OCI-LY7 (cell line): Measurements from ENCODE around the gene BSCL2. TPM values are rescaled to one million over a fixed set of nuclear protein-coding genes. Genes with fewer than 3 reads are reported as not detected.
"Not testable (repeated sequence)": the region's sequence is repeated elsewhere in the genome, so short reads cannot be mapped to it uniquely, and the experiment has no call there.

Experiments used
- BruUV-seq: library from RNA; stranded (reverse); fragments of 400-500 nt; replicated peaks from 2 replicates; lab custom pipeline; 2021; lab: Mats Ljungman, UMichigan
- CTCF ChIA-PET: fragments of 300-600 bp; sonication (Branson Sonifier 250); formaldehyde crosslinking; loops from one replicate; lab custom pipeline; 2022; ENCODE audit warnings: antibody characterized with exemption; ENCODE audit not compliant: unreplicated experiment; lab: Charles Lee
- POLR2A ChIA-PET: fragments of 300-600 bp; sonication (Branson Sonifier 250); formaldehyde crosslinking; loops from one replicate; lab custom pipeline; 2022; ENCODE audit warnings: antibody characterized with exemption; lab: Charles Lee
- DNase-seq: peaks from one replicate; pipeline ENCODE4 v3.0.0-alpha.2; 2015; ENCODE audit warnings: low spot score
- H2AFZ ChIP-seq: fragments of 200-600 bp; sonication (generic), shearing (Covaris generic); 2 replicates; pipeline ENCODE4 v1.6.1; 2014; ENCODE audit warnings: mild to moderate bottlenecking, antibody characterized with exemption, low read length, moderate library complexity
- H3K27ac ChIP-seq: fragments of 200-600 bp; sonication (generic); 2 replicates; pipeline ENCODE4 v1.5.1; 2014; ENCODE audit warnings: mixed run types, low read depth, mild to moderate bottlenecking, moderate library complexity, low read length, inconsistent platforms; ENCODE audit not compliant: poor library complexity, severe bottlenecking
- H3K36me3 ChIP-seq: fragments of 200-600 bp; sonication (generic); 2 replicates; pipeline ENCODE4 v1.6.1; 2014; ENCODE audit warnings: mild to moderate bottlenecking, antibody characterized with exemption, low read length, moderate library complexity, mixed read lengths; ENCODE audit not compliant: insufficient read depth
- H3K4me1 ChIP-seq: fragments of 200-600 bp; sonication (generic); 2 replicates; pipeline ENCODE4 v1.5.1; 2014; ENCODE audit warnings: mild to moderate bottlenecking, low read length; ENCODE audit not compliant: insufficient read depth, poor library complexity, severe bottlenecking
- H3K4me2 ChIP-seq: fragments of 200-600 bp; sonication (generic); 2 replicates; pipeline ENCODE4 v1.6.1; 2014; ENCODE audit warnings: mild to moderate bottlenecking, low read length
- H3K4me3 ChIP-seq: fragments of 200-600 bp; sonication (generic); 2 replicates; pipeline ENCODE4 v1.5.1; 2014; ENCODE audit warnings: mild to moderate bottlenecking, low read depth, low read length; ENCODE audit not compliant: poor library complexity, severe bottlenecking
- H3K79me2 ChIP-seq: fragments of 200-600 bp; sonication (generic); 2 replicates; pipeline ENCODE4 v1.6.1; 2016; ENCODE audit warnings: low read depth, mild to moderate bottlenecking, low read length, moderate library complexity, mixed read lengths; ENCODE audit not compliant: insufficient read depth
- H3K9me2 ChIP-seq: fragments of 200-600 bp; sonication (generic); 2 replicates; pipeline ENCODE4 v1.6.1; 2016; ENCODE audit warnings: mild to moderate bottlenecking, low read length, mixed read lengths; ENCODE audit not compliant: insufficient read depth
- H3K9me3 ChIP-seq: fragments of 200-600 bp; sonication (generic); 2 replicates; pipeline ENCODE4 v1.6.1; 2014; ENCODE audit warnings: mild to moderate bottlenecking, mixed run types, low read length, mixed read lengths
- H4K20me1 ChIP-seq: fragments of 200-600 bp; sonication (generic); 2 replicates; pipeline ENCODE4 v1.6.1; 2014; ENCODE audit warnings: mild to moderate bottlenecking, antibody characterized with exemption, low read length, moderate library complexity, mixed read lengths; ENCODE audit not compliant: insufficient read depth
- EZH2phosphoT487 ChIP-seq: fragments of 200-600 bp; sonication (generic); IDR thresholded peaks from 2 replicates; pipeline ENCODE4 v1.6.1; 2018; ENCODE audit warnings: low read depth, borderline replicate concordance, mild to moderate bottlenecking, mixed run types, antibody characterized with exemption, low read length, moderate library complexity, mixed read lengths
- intact Hi-C: fragments of 100-400 bp; cut with micrococcal nuclease; formaldehyde crosslinking; loops from one replicate; pipeline ENCODE4 v1.10.0; 2022; ENCODE audit not compliant: unreplicated experiment
- total RNA-seq, 2 experiments: library from RNA; depleted of rRNA in 1 of 2; stranded (reverse); fragments of >200 nt in 1 of 2; shearing (Covaris generic) in 1 of 2; gene quantifications; 2 replicates each; pipeline ENCODE4 v1.2.3, GENCODE V29; 2014 to 2022
- TF ChIP-seq, protein P1 (sequence below): fragments of 200-600 bp; sonication (generic); conservative IDR thresholded peaks from 2 replicates; pipeline ENCODE4 v1.5.1; 2014; ENCODE audit warnings: mild to moderate bottlenecking, antibody characterized with exemption, low read length, moderate library complexity, mixed read lengths

BSCL2 gene
- total RNA-seq, 2 experiments from 2014 or later = 20.7 to 46.2 TPM

- Histone ChIP-seq H3K9me2 (no peaks in the 10 kb centered on the region), H3K36me3 (peaks cover 25% of the 10 kb centered on the region), H3K27ac (peak overlapping the region; percentile 73), H3K4me2 (peak overlapping the region; percentile 96), H3K9me3 (no peaks in the 10 kb centered on the region), H3K79me2 (peaks cover 24% of the 10 kb centered on the region), H3K4me3 (peak overlapping the region; percentile 97), H2AFZ (peak overlapping the region; percentile 97; the same call in 1 of the 2 replicates), H4K20me1 (no peaks in the 10 kb centered on the region), H3K4me1 (peaks cover 26% of the 10 kb centered on the region)
- CTCF ChIA-PET = interaction anchor here (0.6 kb wide), 2 partner anchors 30 to 31 kb away, joined by 3 to 7 read pairs; partner anchors contain the start of gene B3GAT3
- no TSS peak for BruUV-seq
- no peak for TF ChIP-seq EZH2phosphoT487
- TF ChIP-seq, protein P1, sequence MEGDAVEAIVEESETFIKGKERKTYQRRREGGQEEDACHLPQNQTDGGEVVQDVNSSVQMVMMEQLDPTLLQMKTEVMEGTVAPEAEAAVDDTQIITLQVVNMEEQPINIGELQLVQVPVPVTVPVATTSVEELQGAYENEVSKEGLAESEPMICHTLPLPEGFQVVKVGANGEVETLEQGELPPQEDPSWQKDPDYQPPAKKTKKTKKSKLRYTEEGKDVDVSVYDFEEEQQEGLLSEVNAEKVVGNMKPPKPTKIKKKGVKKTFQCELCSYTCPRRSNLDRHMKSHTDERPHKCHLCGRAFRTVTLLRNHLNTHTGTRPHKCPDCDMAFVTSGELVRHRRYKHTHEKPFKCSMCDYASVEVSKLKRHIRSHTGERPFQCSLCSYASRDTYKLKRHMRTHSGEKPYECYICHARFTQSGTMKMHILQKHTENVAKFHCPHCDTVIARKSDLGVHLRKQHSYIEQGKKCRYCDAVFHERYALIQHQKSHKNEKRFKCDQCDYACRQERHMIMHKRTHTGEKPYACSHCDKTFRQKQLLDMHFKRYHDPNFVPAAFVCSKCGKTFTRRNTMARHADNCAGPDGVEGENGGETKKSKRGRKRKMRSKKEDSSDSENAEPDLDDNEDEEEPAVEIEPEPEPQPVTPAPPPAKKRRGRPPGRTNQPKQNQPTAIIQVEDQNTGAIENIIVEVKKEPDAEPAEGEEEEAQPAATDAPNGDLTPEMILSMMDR = no peak
- POLR2A ChIA-PET = interaction anchor here (1.0 to 10.5 kb wide), 5 partner anchors 11 to 102 kb away, joined by 4 to 159 read pairs (median 5); partner anchors contain the start of genes C11orf98, CSKMT, EEF1G and TUT1
- intact Hi-C loops = loop anchor here (1.0 to 2.0 kb wide), 3 partner anchors 13 to 62 kb away; partner anchors contain the start of genes C11orf98, CSKMT and TUT1
- DNase-seq = no peak
Observed at GRCh38 chr11:62652161-62653006, 54.8 kb downstream of the BSCL2 start.

- H2AFZ ChIP-seq, CTCF ChIA-PET, BruUV-seq, DNase-seq, H3K9me3 ChIP-seq, H3K4me2 ChIP-seq, H3K27ac ChIP-seq, intact Hi-C loops, H4K20me1 ChIP-seq, H3K9me2 ChIP-seq, H3K4me3 ChIP-seq: not testable (repeated sequence)
- POLR2A ChIA-PET = interaction anchor here (0.6 to 10.5 kb wide), 3 partner anchors 16 to 136 kb away, joined by 3 to 159 read pairs (median 4); partner anchors contain the start of genes C11orf98 and CSKMT
- Histone ChIP-seq H3K36me3 (peaks cover 25% of the 10 kb centered on the region), H3K79me2 (peaks cover 34% of the 10 kb centered on the region), H3K4me1 (peaks cover 34% of the 10 kb centered on the region)
Observed at GRCh38 chr11:62650283-62650682, 56.9 kb downstream of the BSCL2 start.

- H3K4me3 ChIP-seq = no peak overlapping the region
- CTCF ChIA-PET = no interaction called here
Observed at GRCh38 chr11:62649486-62649885, 57.7 kb downstream of the BSCL2 start.

More at GRCh38 chr11:62649486-62649885, 57.7 kb downstream of the BSCL2 start:
- Histone ChIP-seq H3K36me3 (peaks cover 32% of the 10 kb centered on the region), H3K4me1 (peaks cover 39% of the 10 kb centered on the region), H2AFZ (no peak overlapping the region), H3K4me2 (no peak overlapping the region), H3K9me3 (no peaks in the 10 kb centered on the region), H3K9me2 (no peaks in the 10 kb centered on the region), H3K27ac (no peak overlapping the region), H3K79me2 (peaks cover 42% of the 10 kb centered on the region), H4K20me1 (no peaks in the 10 kb centered on the region)
- no TSS peak for BruUV-seq
- TF ChIP-seq, protein P1 = no peak
- no peak for TF ChIP-seq EZH2phosphoT487
- peak; percentile 34 for DNase-seq
- POLR2A ChIA-PET = interaction anchor here (0.7 to 10.5 kb wide), 4 partner anchors 17 to 29 kb away, joined by 4 to 159 read pairs (median 4); partner anchors contain the start of genes C11orf98, CSKMT, LBHD1 and UQCC3
- intact Hi-C loops = no loop called here
